Kidney tubule cell (primary cell): Measurements from ENCODE around the gene PCK2.
A peak's percentile ranks its signal among the peaks of the same experiment; 100 is the strongest.
"Not testable (repeated sequence)": the region's sequence is repeated elsewhere in the genome, so short reads cannot be mapped to it uniquely, and the experiment has no call there.

Source experiments
- DNase-seq: peaks from one replicate; pipeline ENCODE4 v3.0.0-alpha.2; 2018; ENCODE audit warnings: low spot score

Gene PCK2

DNA sequence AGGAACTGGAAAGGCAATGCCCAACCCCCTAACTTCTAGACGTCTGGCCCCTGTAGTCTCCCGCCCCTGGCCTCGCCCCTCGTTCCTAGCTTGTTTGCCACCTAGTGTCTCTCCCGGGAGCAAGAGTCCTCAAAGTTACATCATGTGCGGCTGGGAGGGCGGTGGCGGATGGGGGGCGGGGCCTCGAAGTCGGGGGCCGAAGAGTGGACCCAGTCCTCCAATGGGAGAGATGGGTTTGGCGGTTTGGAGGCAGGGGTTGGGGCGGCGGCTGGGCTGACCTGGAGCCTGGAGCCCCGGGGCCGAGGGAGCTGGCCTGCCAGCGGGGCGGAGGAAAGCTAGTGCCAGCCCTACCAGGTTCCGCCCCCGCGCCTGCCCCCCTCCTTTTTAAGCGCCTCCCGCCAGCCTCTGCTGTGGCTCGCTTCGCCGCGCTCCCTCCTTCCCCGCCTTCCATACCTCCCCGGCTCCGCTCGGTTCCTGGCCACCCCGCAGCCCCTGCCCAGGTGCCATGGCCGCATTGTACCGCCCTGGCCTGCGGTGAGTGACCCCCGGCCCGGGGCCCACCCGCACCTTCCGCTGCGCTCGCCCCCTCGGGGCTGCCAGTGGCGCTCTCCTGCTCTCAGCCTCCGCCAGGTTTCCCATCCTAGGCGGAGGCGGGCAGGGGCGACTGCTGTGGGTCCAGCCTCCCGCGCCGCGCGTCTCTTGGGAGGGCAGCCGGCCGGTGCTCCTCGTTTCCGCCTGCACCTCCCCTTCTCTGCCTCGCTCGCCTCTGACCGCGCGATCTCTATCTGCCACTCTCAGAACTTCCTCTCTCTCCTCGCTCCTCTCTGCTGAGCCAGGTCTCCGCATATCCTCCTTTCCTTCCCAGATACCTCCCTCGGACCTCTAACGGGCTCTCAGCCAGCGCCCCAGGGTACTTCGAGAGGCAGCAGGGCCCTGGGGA is at the start of gene PCK2:
PCK2 (plus strand) TSS at position 411 of the 940 bp plus-strand sequence; CDS start at position 506, 95 bp downstream.
- DNase-seq: peak; percentile 92

DNA sequence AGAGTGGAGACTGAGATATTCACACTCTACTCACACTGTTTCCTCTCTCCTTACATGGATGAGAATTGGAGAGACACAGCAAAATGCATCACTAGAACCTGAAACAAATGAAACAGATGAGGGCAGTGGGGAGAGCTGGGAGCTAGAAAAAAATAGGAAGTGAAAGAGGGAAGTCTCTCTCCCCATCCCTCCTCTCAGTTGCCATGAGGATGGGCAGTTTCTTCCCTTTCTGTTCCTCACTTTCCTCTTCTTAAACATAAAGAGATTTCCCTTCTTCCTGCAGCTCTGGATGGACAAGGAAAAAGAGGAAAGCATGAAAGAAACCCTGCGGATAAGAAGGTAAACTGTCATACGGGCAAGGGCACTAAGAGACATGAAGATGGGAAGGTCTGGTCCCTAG is 45.1 kb upstream of the PCK2 start:
- not testable (repeated sequence) for DNase-seq

- DNase-seq: not testable (repeated sequence)
Observed at GRCh38 chr14:24050753-24051152, 43.4 kb upstream of the PCK2 start.

- DNase-seq: no peak
Observed at GRCh38 chr14:24051176-24051788, 42.8 kb upstream of the PCK2 start.

GRCh38 chr14:24051789-24052655 is 42.1 kb upstream of the PCK2 start, which contains the start of gene CARMIL3:
Gene CARMIL3 (plus strand): TSS chr14:24052009. CDS start chr14:24052154, 145 bp downstream.
- DNase-seq: peak; percentile 54

DNA sequence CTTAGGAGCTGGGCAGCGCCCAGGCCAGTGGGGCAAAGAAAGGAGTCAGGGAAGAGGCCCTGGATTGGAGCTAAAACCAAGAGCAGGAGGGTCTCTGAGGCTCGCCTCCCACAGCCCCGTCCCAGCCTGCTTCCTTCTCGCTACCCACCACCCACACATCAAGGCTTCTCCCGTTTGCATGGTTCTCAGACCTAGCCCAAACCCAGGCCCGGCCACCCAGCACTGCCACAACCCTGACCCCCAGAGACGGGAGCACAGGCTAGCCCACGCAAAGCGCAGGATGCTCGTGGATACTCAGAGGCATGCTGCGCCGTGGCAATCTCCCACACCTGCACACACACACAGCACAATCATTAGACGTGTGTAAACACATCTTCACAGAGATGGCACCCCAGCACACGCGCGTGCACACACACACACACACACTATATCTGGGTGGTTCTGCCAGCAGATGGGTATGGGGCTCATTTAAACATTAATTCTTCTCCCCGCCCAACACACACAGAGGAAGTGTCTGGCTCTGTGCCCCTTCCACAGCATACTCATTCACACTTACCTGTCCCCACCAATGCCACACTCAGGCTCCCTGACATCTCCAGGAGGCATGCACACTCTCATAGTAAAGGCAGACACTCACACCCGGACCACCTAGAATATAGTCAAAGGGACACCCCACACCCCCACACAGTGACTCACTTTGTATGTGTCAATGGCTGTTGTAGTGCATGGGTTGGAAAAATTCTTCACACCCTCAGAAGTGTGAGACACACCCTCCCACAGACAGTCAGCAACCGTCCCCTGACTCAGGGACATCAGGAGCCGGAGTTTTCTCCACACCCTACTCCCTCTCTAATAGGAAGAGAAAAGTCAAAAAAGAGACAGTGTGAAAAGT is 41.2 kb upstream of the PCK2 start:
- DNase-seq: no peak

DNA sequence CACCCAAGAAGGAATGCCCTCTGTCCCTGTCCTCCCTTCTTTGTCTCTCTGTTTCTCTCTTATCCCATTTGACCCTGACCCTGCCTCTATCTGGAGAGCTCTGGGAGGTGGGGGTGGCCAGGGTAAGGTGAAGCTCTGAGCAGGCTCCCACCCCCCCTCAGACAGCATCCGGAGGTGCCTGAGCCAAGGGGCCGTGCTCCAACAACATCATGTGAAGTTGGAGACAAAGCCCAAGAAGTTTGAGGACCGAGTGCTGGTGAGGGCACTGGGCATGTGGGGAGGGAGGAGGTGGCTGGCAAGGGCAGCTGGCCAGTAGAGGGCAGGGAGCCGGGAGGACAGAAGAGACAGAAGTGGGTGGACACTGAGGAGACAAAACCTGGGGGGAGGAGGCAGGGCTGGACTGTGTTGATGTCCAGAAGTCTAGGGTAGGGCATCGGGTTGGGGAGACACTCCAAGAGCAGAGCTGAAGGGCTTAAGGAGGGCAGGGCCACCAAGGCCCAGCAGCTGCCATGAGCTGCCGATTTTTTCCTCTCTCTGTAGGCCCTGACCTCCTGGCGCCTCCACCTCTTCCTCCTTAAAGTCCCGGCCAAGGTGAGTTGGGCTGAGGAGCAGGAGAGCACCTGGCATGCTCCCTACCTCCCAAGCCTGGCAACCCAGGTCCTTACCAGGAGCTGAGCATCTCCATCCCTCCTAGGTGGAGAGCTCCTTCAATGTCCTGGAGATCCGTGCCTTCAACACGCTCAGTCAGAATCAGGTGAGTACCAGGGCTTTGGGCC is 40.4 kb upstream of the PCK2 start:
- no peak for DNase-seq

DNA sequence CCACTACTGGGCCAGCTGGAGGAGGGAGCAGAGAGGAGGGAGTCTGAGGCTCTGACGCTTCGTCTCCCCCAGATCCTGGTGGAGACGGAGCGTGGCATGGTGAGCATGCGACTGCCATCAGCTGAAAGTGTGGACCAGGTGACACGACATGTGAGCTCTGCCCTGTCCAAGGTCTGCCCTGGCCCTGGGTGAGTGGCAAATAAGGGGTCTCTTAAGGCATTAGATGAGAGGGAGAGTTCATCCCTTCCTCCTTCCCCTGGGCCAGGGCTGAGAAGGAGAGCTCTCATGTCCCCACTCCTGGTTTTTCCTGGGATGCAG is 39.8 kb upstream of the PCK2 start:
- DNase-seq: no peak

DNA sequence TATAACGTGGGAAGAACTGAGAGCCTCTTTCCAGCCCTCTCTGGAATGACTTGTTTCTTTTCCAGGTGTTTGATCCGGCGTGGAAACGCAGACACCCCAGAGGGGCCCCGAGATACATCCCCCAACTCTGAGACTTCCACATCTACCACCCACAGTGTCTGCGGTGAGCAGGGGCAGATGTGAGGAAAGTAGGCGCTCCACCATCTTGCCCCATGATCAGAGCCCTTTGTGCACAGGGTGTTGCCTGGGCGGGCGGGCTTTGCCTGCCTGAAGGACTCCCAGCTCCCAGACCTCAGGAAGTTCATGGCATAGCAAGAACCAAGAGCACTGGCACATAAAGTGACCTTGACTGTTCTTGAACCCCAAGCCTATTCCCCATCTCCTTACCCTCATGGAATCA is 39.5 kb upstream of the PCK2 start:
- DNase-seq: no peak

DNA sequence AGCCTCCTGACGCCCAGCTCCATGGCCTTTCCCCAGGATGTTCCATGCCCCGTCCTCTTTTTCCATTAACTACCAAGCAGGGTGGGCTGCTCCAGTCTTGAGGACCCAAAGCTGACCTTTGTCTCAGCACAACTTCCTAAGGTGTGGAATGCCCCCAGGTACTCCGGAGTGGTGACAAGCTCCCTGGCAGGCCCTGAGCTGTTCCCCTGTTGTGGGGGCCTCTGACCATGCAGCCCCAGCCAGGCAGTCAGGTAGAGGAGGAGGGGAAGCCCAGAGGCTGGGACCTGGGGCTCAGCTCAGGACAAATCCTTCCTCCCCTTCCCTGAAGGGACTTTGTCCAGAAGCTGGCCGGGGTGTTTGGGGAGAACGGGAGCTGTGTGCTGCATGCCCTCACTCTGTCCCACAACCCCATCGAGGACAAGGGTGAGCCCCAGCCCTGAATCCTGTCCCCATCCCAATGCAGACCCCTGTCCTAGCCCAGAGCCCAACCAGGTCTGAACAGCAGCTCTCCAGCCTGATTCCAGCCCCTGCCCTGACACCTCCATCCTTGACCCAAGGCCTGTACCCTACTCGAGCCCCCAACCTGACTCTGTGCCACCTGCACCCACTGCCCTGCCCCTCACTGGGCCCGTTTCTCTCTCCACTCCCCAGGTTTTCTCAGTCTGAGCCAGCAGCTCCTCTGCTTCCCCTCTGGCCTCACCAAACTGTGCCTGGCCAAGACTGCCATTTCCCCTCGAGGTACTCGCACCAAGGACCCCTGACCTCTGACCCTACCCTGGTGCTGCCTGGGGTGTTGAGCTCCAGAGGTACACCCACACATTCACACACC is 37.9 kb upstream of the PCK2 start:
- DNase-seq: no peak

DNA sequence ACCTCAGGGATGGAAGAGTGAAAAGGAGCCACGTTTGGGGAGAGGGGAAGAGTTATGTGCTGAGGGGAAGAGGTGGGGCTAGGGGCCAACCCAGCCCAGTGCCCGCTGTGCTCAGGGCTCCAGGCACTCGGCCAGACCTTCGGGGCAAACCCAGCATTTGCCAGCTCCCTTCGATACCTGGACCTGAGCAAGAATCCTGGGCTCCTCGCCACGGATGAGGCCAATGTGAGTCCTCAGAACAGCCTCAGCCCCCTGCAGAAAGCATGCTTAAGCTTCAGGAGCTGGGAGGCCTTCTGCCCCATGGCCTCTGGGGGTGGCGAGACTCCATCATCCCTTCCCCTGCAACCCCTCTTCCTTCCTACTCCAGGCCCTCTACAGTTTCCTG is 37.3 kb upstream of the PCK2 start:
- no peak for DNase-seq

DNA sequence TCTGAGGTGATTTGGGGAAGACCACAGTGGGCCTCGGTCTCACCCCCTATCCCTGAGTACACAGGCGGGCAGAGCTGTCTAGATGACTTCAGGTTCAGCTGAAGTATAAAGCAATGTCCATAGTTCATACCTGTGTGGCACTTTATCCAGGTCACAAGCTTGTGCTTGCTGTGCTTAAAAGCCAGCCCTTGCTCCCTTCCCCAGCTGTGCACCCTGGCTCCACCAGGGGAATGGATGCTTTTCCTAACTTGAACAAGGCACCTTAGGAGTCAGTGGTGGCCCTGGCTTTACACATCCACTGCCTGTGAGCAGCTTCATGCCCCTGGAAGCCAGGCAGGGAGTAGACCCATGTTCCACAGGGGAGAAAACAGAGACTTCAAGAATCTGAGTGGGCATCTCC is 36.8 kb upstream of the PCK2 start:
- no peak for DNase-seq

GRCh38 chr14:24057867-24058259 is 36.2 kb upstream of the PCK2 start:
- no peak for DNase-seq

- DNase-seq: peak; percentile 68
Observed at GRCh38 chr14:24058260-24058950, 35.7 kb upstream of the PCK2 start.

DNA sequence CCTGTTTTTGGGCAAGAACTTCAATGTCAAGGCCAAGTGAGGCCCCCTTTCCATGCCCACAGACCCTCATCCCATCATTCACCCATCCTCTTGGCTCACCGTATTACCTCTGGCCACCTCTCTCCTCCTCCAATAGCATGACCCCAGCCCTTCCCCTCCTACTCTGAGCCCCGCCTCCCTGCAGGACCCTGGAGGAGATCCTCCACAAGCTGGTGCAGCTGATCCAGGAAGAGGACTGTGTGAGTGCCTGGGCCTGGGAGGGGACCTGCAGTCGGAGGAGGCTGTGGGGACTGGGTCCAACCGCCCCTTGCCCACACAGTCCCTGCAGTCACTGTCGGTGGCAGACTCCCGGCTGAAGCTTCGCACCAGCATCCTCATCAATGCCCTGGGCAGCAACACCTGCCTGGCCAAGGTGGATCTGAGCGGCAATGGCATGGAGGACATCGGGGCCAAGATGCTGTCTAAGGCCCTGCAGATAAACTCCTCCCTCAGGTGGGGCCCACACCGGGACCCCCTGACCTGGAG is 35.1 kb upstream of the PCK2 start:
- DNase-seq: no peak

GRCh38 chr14:24059841-24060388 is 34.2 kb upstream of the PCK2 start:
- no peak for DNase-seq

- no peak for DNase-seq
Observed at GRCh38 chr14:24060443-24060842, 33.7 kb upstream of the PCK2 start.
